Astrocyte (in vitro differentiated cells and primary cell): Measurements from ENCODE around the gene CYTH4. TPM values are rescaled to one million over a fixed set of nuclear protein-coding genes. Genes with fewer than 3 reads are reported as not detected.

Experiments used
- DNase-seq: peaks from one replicate; pipeline ENCODE4 v3.0.0-alpha.2; 2010; ENCODE audit warnings: low read depth
- FAIRE-seq: peaks from 2 replicates; lab custom pipeline; 2011; peaks lifted over from hg19 to GRCh38; lab: Jason Lieb, UNC
- H2AFZ ChIP-seq: 2 replicates; pipeline ENCODE4 v1.6.0; 2012; ENCODE audit warnings: low read depth, low read length, inconsistent platforms
- H3K27ac ChIP-seq: 2 replicates; pipeline ENCODE4 v1.5.1; 2011; ENCODE audit warnings: low read depth, low read length, inconsistent platforms
- H3K27me3 ChIP-seq: 2 replicates; pipeline ENCODE4 v1.6.0; 2011; ENCODE audit warnings: low read length, inconsistent platforms; ENCODE audit not compliant: insufficient read depth
- H3K36me3 ChIP-seq: 2 replicates; pipeline ENCODE4 v1.5.1; 2011; ENCODE audit warnings: low read length, inconsistent platforms; ENCODE audit not compliant: insufficient read depth
- H3K4me1 ChIP-seq: 2 replicates; pipeline ENCODE4 v1.5.1; 2011; ENCODE audit warnings: low read length, inconsistent platforms; ENCODE audit not compliant: insufficient read depth
- H3K4me2 ChIP-seq: 2 replicates; pipeline ENCODE4 v1.6.0; 2012; ENCODE audit warnings: low read length, inconsistent platforms
- H3K4me3 ChIP-seq: 2 replicates; pipeline ENCODE4 v1.5.1; 2011; ENCODE audit warnings: low read depth, mild to moderate bottlenecking, low read length, inconsistent platforms; ENCODE audit not compliant: insufficient read depth
- H3K79me2 ChIP-seq: 2 replicates; pipeline ENCODE4 v1.6.0; 2012; ENCODE audit warnings: mild to moderate bottlenecking, low read length, inconsistent platforms; ENCODE audit not compliant: insufficient read depth
- H3K9ac ChIP-seq: 2 replicates; pipeline ENCODE4 v1.6.0; 2012; ENCODE audit warnings: mild to moderate bottlenecking, low read length, inconsistent platforms
- H3K9me3 ChIP-seq: 2 replicates; pipeline ENCODE4 v1.5.1; 2012; ENCODE audit warnings: low read depth, mild to moderate bottlenecking, low read length, inconsistent platforms; ENCODE audit not compliant: insufficient read depth
- H4K20me1 ChIP-seq: 2 replicates; pipeline ENCODE4 v1.6.0; 2012; ENCODE audit warnings: low read length, inconsistent platforms; ENCODE audit not compliant: insufficient read depth
- H3K27ac Mint-ChIP-seq: one replicate; pipeline ENCODE4 v1.8.0; 2021; ENCODE audit warnings: mild to moderate bottlenecking, mixed read lengths; ENCODE audit not compliant: unreplicated experiment
- H3K27me3 Mint-ChIP-seq: one replicate; pipeline ENCODE4 v1.8.0; 2021; ENCODE audit warnings: low read depth, mixed read lengths; ENCODE audit not compliant: unreplicated experiment
- H3K36me3 Mint-ChIP-seq: one replicate; pipeline ENCODE4 v1.8.0; 2021; ENCODE audit warnings: low read depth, mixed read lengths; ENCODE audit not compliant: unreplicated experiment
- H3K4me1 Mint-ChIP-seq: one replicate; pipeline ENCODE4 v1.8.0; 2021; ENCODE audit warnings: low read depth, mixed read lengths; ENCODE audit not compliant: unreplicated experiment
- H3K4me3 Mint-ChIP-seq: one replicate; pipeline ENCODE4 v1.8.0; 2021; ENCODE audit warnings: mild to moderate bottlenecking, moderate library complexity, mixed read lengths; ENCODE audit not compliant: unreplicated experiment
- H3K9me3 Mint-ChIP-seq: one replicate; pipeline ENCODE4 v1.8.0; 2021; ENCODE audit warnings: mild to moderate bottlenecking, mixed read lengths; ENCODE audit not compliant: unreplicated experiment
- EZH2 ChIP-seq: IDR thresholded peaks from 2 replicates; pipeline ENCODE4 v1.6.1; 2012; ENCODE audit warnings: mild to moderate bottlenecking, low read length, inconsistent platforms; ENCODE audit not compliant: insufficient read depth
- total RNA-seq: library from RNA; stranded (reverse); gene quantifications from 2 replicates; pipeline ENCODE4 v1.2.1, GENCODE V29; 2021
- TF ChIP-seq, protein P1 (sequence below): IDR thresholded peaks from 2 replicates; pipeline ENCODE4 v1.5.1; 2011; ENCODE audit warnings: low read depth, mild to moderate bottlenecking, inconsistent platforms, low read length, moderate library complexity; ENCODE audit not compliant: insufficient read depth

The CYTH4 gene
- total RNA-seq, 1 donor from 2014 or later: not detected

DNA sequence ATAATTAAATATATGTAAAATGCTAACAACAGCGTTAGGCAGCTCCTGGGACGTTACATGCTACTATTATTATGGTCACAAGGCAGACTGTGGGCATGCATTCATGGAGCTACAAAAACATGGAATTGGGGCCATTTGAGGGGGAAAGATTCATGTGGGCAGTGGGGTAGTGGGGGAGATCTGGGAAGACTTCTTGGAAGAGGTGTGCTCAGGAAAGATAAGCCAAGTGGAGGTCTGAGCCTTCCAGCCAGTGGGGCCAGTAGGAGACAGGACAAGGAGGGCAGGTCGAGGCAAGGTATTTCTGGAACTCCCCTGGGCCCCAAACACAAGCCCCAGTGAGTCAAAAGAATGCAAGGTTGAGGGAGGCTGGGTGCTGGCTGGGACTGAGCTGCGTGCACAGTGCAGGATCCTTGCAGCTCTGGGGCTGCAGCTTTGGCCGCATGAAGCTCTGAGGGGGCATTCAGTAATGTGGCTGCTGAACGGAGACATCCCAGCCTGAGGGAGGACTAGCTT is 35.4 kb downstream of the CYTH4 start:
- H3K4me3 ChIP-seq: no peak overlapping the region
- H3K9me3 ChIP-seq: no peaks in the 10 kb centered on the region
- H3K27ac Mint-ChIP-seq: no peak overlapping the region
- H3K36me3 Mint-ChIP-seq: no peaks in the 10 kb centered on the region
- peaks cover 9% of the 10 kb centered on the region for H3K4me1 Mint-ChIP-seq
- no peaks in the 10 kb centered on the region for H3K36me3 ChIP-seq
- DNase-seq (no peak), FAIRE-seq (no peak)
- no peak overlapping the region for H3K27ac ChIP-seq
- peaks cover 56% of the 10 kb centered on the region for H3K27me3 Mint-ChIP-seq
- TF ChIP-seq, protein P1, sequence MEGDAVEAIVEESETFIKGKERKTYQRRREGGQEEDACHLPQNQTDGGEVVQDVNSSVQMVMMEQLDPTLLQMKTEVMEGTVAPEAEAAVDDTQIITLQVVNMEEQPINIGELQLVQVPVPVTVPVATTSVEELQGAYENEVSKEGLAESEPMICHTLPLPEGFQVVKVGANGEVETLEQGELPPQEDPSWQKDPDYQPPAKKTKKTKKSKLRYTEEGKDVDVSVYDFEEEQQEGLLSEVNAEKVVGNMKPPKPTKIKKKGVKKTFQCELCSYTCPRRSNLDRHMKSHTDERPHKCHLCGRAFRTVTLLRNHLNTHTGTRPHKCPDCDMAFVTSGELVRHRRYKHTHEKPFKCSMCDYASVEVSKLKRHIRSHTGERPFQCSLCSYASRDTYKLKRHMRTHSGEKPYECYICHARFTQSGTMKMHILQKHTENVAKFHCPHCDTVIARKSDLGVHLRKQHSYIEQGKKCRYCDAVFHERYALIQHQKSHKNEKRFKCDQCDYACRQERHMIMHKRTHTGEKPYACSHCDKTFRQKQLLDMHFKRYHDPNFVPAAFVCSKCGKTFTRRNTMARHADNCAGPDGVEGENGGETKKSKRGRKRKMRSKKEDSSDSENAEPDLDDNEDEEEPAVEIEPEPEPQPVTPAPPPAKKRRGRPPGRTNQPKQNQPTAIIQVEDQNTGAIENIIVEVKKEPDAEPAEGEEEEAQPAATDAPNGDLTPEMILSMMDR: no peak
- TF ChIP-seq EZH2: no peak
- H2AFZ ChIP-seq: no peak overlapping the region
- H3K9me3 Mint-ChIP-seq: peaks cover 1% of the 10 kb centered on the region
- H3K4me1 ChIP-seq: peaks cover 16% of the 10 kb centered on the region
- H3K79me2 ChIP-seq: no peaks in the 10 kb centered on the region
- no peaks in the 10 kb centered on the region for H3K27me3 ChIP-seq
- no peak overlapping the region for H3K4me3 Mint-ChIP-seq
- no peak overlapping the region for H3K4me2 ChIP-seq
- no peaks in the 10 kb centered on the region for H4K20me1 ChIP-seq
- H3K9ac ChIP-seq: no peak overlapping the region

DNA sequence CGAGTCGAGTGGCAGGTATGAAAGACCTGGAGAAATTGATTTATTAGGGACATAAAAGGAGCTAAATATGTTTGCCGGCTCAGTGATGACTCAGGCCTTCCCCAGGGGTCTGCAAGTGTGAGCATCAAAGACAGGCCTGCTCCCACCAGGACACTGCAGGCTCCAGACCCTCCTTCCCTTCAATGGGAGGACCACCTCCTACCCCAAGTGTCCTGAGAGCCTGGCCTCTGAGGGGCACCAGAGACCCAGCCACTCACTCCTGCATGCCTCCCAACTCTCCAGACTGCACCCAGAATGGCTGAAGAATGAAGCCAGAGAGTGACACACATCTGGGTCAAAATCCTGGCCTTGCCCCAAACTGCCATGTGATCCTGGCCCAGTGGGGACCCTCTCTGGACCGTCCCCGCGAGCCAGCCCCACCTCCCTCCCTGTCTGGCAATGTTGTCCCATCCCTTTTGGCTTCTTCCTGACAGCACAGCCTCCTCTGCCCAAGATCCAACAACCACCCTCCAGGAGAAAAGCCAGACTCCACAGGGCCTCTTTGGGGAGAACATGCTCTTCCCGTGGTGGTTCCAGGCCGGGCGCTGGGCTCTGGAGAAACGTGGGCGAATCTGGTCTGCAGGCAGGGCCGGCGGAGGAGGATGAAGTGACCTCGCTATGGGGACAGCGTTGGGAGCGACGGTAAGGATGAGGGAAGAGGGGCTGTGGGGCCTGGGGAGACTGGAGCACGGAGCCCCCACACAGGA is 36.2 kb downstream of the CYTH4 start:
- H3K79me2 ChIP-seq: no peaks in the 10 kb centered on the region
- H4K20me1 ChIP-seq: no peaks in the 10 kb centered on the region
- H3K27me3 ChIP-seq: no peaks in the 10 kb centered on the region
- Mint-ChIP-seq H3K36me3 (no peaks in the 10 kb centered on the region), H3K27me3 (peaks cover 60% of the 10 kb centered on the region), H3K9me3 (peaks cover 1% of the 10 kb centered on the region), H3K27ac (no peak overlapping the region), H3K4me3 (no peak overlapping the region), H3K4me1 (peaks cover 9% of the 10 kb centered on the region)
- no peak overlapping the region for H2AFZ ChIP-seq
- H3K9me3 ChIP-seq: no peaks in the 10 kb centered on the region
- no peak overlapping the region for H3K4me2 ChIP-seq
- no peak for FAIRE-seq
- H3K4me1 ChIP-seq: peaks cover 16% of the 10 kb centered on the region
- no peak overlapping the region for H3K4me3 ChIP-seq
- TF ChIP-seq, protein P1: no peak
- TF ChIP-seq EZH2: no peak
- no peak overlapping the region for H3K9ac ChIP-seq
- H3K27ac ChIP-seq: no peak overlapping the region
- DNase-seq: no peak
- H3K36me3 ChIP-seq: no peaks in the 10 kb centered on the region

DNA sequence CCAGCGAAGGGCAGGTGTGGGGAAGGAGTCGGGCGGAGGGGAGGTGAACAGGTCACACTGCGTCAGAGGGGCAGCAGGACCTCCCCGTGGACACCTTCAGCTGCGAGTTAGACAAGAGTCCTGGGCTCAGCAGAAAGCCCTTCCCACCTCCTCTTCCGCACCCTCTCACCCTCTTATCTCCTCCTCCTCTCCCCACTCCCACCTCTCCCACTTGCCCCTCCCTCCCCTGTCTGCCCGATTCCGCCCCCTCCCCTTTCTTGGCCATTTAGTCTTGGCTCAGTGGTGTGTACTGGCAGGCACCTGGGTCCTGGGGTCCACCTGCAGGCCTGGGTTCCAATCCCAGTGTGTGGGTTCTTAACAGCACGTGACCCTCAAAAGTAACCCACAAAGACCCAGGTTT is 37.2 kb downstream of the CYTH4 start:
- H3K27ac ChIP-seq: no peak overlapping the region
- H3K27me3 Mint-ChIP-seq: peaks cover 61% of the 10 kb centered on the region
- no peak for DNase-seq

More for the DNA sequence above, 37.2 kb downstream of the CYTH4 start:
- no peak for FAIRE-seq
- Histone ChIP-seq H4K20me1 (no peaks in the 10 kb centered on the region), H2AFZ (no peak overlapping the region), H3K9ac (no peak overlapping the region), H3K36me3 (no peaks in the 10 kb centered on the region), H3K4me3 (no peak overlapping the region), H3K9me3 (no peaks in the 10 kb centered on the region), H3K4me2 (no peak overlapping the region), H3K79me2 (no peaks in the 10 kb centered on the region), H3K4me1 (peaks cover 11% of the 10 kb centered on the region), H3K27me3 (peaks cover 6% of the 10 kb centered on the region)
- TF ChIP-seq EZH2: no peak
- TF ChIP-seq, protein P1: no peak
- Mint-ChIP-seq H3K4me3 (no peak overlapping the region), H3K9me3 (no peaks in the 10 kb centered on the region), H3K4me1 (peaks cover 9% of the 10 kb centered on the region), H3K36me3 (no peaks in the 10 kb centered on the region), H3K27ac (no peak overlapping the region)
